NCI-H82 treated with DMSO at 0.1 percent for 48 hours (cell line): ENCODE results near the gene NOTCH1.
"Not testable (repeated sequence)": the region's sequence is repeated elsewhere in the genome, so short reads cannot be mapped to it uniquely, and the experiment has no call there.

Source experiments
- DNase-seq: peaks from one replicate; lab custom pipeline; 2025; ENCODE audit not compliant: unreplicated experiment; lab: John Stamatoyannopoulos, UW

The NOTCH1 gene

GRCh38 chr9:136545965-136546696 is at the start of gene NOTCH1:
TSS of gene NOTCH1 (minus strand) at chr9:136546048. CDS start at chr9:136545786, 262 bp downstream.
- no peak for DNase-seq

- DNase-seq = no peak
Observed at GRCh38 chr9:136594492-136594891, 48.6 kb upstream of the NOTCH1 start.

- DNase-seq = no peak
Observed at GRCh38 chr9:136593581-136593980, 47.7 kb upstream of the NOTCH1 start.

GRCh38 chr9:136592666-136593065 is 46.8 kb upstream of the NOTCH1 start:
- DNase-seq = no peak

GRCh38 chr9:136590821-136591752 is 45.2 kb upstream of the NOTCH1 start:
- DNase-seq = no peak

- no peak for DNase-seq
Observed at GRCh38 chr9:136589766-136590763, 44.2 kb upstream of the NOTCH1 start.

GRCh38 chr9:136588663-136589464 is 43.0 kb upstream of the NOTCH1 start:
- DNase-seq = no peak

GRCh38 chr9:136587944-136588662 is 42.3 kb upstream of the NOTCH1 start:
- no peak for DNase-seq

GRCh38 chr9:136587145-136587943 is 41.5 kb upstream of the NOTCH1 start:
- no peak for DNase-seq

GRCh38 chr9:136586391-136586953 is 40.6 kb upstream of the NOTCH1 start:
- DNase-seq = no peak

- DNase-seq = no peak
Observed at GRCh38 chr9:136585531-136586120, 39.8 kb upstream of the NOTCH1 start.

GRCh38 chr9:136584934-136585333 is 39.1 kb upstream of the NOTCH1 start:
- no peak for DNase-seq

GRCh38 chr9:136584401-136584932 is 38.6 kb upstream of the NOTCH1 start:
- DNase-seq = no peak

- no peak for DNase-seq
Observed at GRCh38 chr9:136582977-136583735, 37.3 kb upstream of the NOTCH1 start.

GRCh38 chr9:136581614-136582447 is 36.0 kb upstream of the NOTCH1 start:
- no peak for DNase-seq

GRCh38 chr9:136579650-136580219 is 33.9 kb upstream of the NOTCH1 start:
- not testable (repeated sequence) for DNase-seq
